RWPE2 (cell line): ENCODE measurements around the gene RSRC1.
A peak's percentile ranks its signal among the peaks of the same experiment; 100 is the strongest.
"Not testable (repeated sequence)": the region's sequence is repeated elsewhere in the genome, so short reads cannot be mapped to it uniquely, and the experiment has no call there.

Experiments
- ATAC-seq: fragments of 200-7000 bp; cut with Tn5 transposase; 3 replicates; pipeline ENCODE4 v1.9.1; 2021; ENCODE audit warnings: low read depth
- DNase-seq: peaks from one replicate; pipeline ENCODE4 v3.0.0-alpha.2; 2020; ENCODE audit warnings: low spot score
- H3K27ac ChIP-seq: fragments of 450-650 bp; 2 replicates; pipeline ENCODE4 v1.5.1; 2017; ENCODE audit warnings: mild to moderate bottlenecking; ENCODE audit not compliant: poor library complexity, severe bottlenecking
- H3K27me3 ChIP-seq: fragments of 250-450 bp; sonication (Bioruptor Pico); 2 replicates; pipeline ENCODE4 v1.5.1; 2021; ENCODE audit warnings: mild to moderate bottlenecking, moderate library complexity; ENCODE audit not compliant: insufficient read depth, poor library complexity, severe bottlenecking
- H3K36me3 ChIP-seq: fragments of 250-450 bp; sonication (Bioruptor Pico); 2 replicates; pipeline ENCODE4 v1.5.1; 2020; ENCODE audit warnings: low read depth, mild to moderate bottlenecking, moderate library complexity
- H3K4me1 ChIP-seq: fragments of 250-450 bp; sonication (Bioruptor Pico); 2 replicates; pipeline ENCODE4 v1.5.1; 2021; ENCODE audit warnings: mild to moderate bottlenecking, moderate library complexity; ENCODE audit not compliant: insufficient read depth, poor library complexity, severe bottlenecking
- H3K4me3 ChIP-seq: fragments of 250-450 bp; sonication (Bioruptor Pico); 2 replicates; pipeline ENCODE4 v1.5.1; 2021; ENCODE audit warnings: mild to moderate bottlenecking, moderate library complexity; ENCODE audit not compliant: severe bottlenecking
- H3K9me3 ChIP-seq: fragments of 250-450 bp; sonication (Bioruptor Pico); 2 replicates; pipeline ENCODE4 v1.5.1; 2021; ENCODE audit warnings: mild to moderate bottlenecking, moderate library complexity; ENCODE audit not compliant: severe bottlenecking
- TF ChIP-seq, protein P1 (sequence below): fragments of 450-650 bp; IDR thresholded peaks from one replicate; pipeline ENCODE4 v1.5.1; 2017; ENCODE audit warnings: mild to moderate bottlenecking, moderate library complexity; ENCODE audit not compliant: poor library complexity, severe bottlenecking

RSRC1 gene

GRCh38 chr3:158109295-158109803, 540 bp upstream of the RSRC1 start:
- Histone ChIP-seq H3K9me3 (no peaks in the 10 kb centered on the region), H3K27me3 (peaks cover 48% of the 10 kb centered on the region), H3K36me3 (no peaks in the 10 kb centered on the region), H3K4me3 (peak overlapping the region; percentile 78), H3K27ac (no peak overlapping the region), H3K4me1 (peaks cover 3% of the 10 kb centered on the region)
- ATAC-seq = no peak
- DNase-seq = no peak
- TF ChIP-seq, protein P1, sequence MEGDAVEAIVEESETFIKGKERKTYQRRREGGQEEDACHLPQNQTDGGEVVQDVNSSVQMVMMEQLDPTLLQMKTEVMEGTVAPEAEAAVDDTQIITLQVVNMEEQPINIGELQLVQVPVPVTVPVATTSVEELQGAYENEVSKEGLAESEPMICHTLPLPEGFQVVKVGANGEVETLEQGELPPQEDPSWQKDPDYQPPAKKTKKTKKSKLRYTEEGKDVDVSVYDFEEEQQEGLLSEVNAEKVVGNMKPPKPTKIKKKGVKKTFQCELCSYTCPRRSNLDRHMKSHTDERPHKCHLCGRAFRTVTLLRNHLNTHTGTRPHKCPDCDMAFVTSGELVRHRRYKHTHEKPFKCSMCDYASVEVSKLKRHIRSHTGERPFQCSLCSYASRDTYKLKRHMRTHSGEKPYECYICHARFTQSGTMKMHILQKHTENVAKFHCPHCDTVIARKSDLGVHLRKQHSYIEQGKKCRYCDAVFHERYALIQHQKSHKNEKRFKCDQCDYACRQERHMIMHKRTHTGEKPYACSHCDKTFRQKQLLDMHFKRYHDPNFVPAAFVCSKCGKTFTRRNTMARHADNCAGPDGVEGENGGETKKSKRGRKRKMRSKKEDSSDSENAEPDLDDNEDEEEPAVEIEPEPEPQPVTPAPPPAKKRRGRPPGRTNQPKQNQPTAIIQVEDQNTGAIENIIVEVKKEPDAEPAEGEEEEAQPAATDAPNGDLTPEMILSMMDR = no peak

DNA sequence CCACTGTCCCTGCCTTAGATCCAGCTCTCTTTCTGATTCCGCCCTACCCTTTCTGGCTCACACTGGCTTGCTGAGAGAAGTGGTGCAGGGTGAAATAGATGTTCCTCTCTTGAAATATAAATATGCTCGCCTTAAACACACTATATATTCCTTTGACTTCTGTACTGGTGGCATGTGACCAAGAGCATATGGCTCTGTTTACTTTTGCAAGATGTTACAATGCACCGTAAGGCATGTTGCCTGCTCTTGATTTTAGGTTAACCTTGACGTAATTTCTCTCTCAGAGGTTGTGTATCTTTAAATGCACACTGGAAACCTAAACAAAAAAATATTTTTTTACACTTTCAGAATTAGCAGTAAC, 749 bp downstream of the RSRC1 start:
- peak overlapping the region; percentile 32 for H3K27ac ChIP-seq
- H3K4me1 ChIP-seq = peaks cover 3% of the 10 kb centered on the region
- no peaks in the 10 kb centered on the region for H3K9me3 ChIP-seq
- TF ChIP-seq, protein P1 = no peak
- peaks cover 37% of the 10 kb centered on the region for H3K27me3 ChIP-seq
- peak overlapping the region; percentile 78 for H3K4me3 ChIP-seq
- ATAC-seq (no peak), DNase-seq (no peak)
- H3K36me3 ChIP-seq = no peaks in the 10 kb centered on the region

DNA sequence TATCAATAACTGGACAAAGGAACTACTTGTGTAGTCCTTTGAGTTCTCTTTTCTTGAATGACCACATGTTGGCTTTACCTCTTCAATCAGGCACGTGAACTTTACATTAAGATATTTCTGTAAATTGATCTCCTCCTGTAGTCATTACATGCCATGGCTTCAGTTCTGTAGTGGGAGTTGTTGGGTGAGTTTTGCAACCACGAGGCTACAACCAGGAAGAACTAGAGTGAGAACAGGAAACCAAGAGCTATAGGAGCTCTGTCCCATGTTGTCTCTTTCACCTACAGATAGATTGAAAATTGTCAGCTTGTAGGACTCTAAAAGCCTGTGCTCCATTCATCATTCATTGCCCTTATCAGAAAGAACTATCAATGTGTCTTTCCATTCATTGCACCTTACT, 2.0 kb downstream of the RSRC1 start:
- peaks cover 25% of the 10 kb centered on the region for H3K27me3 ChIP-seq
- TF ChIP-seq, protein P1 = no peak
- H3K4me3 ChIP-seq = no peak overlapping the region
- no peak for DNase-seq
- H3K9me3 ChIP-seq = no peaks in the 10 kb centered on the region
- ATAC-seq = no peak
- H3K36me3 ChIP-seq = no peaks in the 10 kb centered on the region
- H3K27ac ChIP-seq = no peak overlapping the region
- peaks cover 3% of the 10 kb centered on the region for H3K4me1 ChIP-seq

DNA sequence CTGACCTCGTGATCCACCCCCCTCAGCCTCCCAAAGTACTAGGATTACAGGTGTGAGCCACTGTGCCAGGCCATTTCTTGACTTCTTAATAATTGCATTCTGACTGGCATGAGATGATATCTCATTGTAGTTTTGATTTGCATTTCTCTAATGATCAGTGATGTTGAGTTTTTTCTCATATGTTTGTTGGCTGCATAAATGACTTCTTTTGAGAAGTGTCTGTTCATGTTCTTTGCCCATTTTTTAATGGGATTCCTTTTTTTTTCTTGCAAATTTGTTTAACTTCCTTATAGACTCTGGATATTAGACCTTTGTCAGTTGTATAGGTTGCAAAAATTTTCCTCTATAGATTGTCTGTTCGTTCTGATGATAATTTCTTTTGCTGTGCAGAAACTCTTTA, 3.7 kb downstream of the RSRC1 start:
- not testable (repeated sequence) for DNase-seq, ATAC-seq, H3K9me3 ChIP-seq

GRCh38 chr3:158120330-158120729, 10.4 kb downstream of the RSRC1 start:
- Histone ChIP-seq H3K27me3 (no peaks in the 10 kb centered on the region), H3K27ac (no peak overlapping the region), H3K9me3 (no peaks in the 10 kb centered on the region), H3K4me3 (no peak overlapping the region), H3K36me3 (peaks cover 27% of the 10 kb centered on the region), H3K4me1 (no peaks in the 10 kb centered on the region)
- no peak for DNase-seq
- TF ChIP-seq, protein P1 = no peak
- ATAC-seq = no peak

More for the DNA sequence above, 3.7 kb downstream of the RSRC1 start:
- not testable (repeated sequence) for H3K27ac ChIP-seq, H3K4me3 ChIP-seq, H3K4me1 ChIP-seq, H3K27me3 ChIP-seq, H3K36me3 ChIP-seq
